ENCODE data around the gene TPPP3.

GRCh38 chr16:67431775-67432505, 38.6 kb upstream of the TPPP3 start:
- TF ChIP-seq PKNOX1 (IDR thresholded peaks at IDR 0.05) = no peak
- no peak for TF ChIP-seq TARDBP (IDR thresholded peaks at IDR 0.05)
- no peak for TF ChIP-seq SP1 (IDR thresholded peaks at IDR 0.05)
- TF ChIP-seq ZNF384 (IDR thresholded peaks at IDR 0.05) = no peak
- no peak for TF ChIP-seq FOXM1 (IDR thresholded peaks at IDR 0.05; ENCODE audit: borderline replicate concordance)
- TF ChIP-seq FOXK2 (IDR thresholded peaks at IDR 0.05) = no peak
- TF ChIP-seq ARNT (IDR thresholded peaks at IDR 0.05) = no peak
- no peak for TF ChIP-seq LEF1 (IDR thresholded peaks at IDR 0.05; ENCODE audit: borderline replicate concordance)
- no peak for TF ChIP-seq NFRKB (IDR thresholded peaks at IDR 0.05)
- no peak for TF ChIP-seq FOXA1 (IDR thresholded peaks at IDR 0.05)
- TF ChIP-seq BHLHE40 (IDR thresholded peaks at IDR 0.05; ENCODE audit: borderline replicate concordance) = no peak
- TF ChIP-seq CTBP1 (IDR thresholded peaks at IDR 0.05; ENCODE audit: borderline replicate concordance) = no peak

Data from HEK293T (cell line).